ENCODE measurements around the gene MYBBP1A.

DNA sequence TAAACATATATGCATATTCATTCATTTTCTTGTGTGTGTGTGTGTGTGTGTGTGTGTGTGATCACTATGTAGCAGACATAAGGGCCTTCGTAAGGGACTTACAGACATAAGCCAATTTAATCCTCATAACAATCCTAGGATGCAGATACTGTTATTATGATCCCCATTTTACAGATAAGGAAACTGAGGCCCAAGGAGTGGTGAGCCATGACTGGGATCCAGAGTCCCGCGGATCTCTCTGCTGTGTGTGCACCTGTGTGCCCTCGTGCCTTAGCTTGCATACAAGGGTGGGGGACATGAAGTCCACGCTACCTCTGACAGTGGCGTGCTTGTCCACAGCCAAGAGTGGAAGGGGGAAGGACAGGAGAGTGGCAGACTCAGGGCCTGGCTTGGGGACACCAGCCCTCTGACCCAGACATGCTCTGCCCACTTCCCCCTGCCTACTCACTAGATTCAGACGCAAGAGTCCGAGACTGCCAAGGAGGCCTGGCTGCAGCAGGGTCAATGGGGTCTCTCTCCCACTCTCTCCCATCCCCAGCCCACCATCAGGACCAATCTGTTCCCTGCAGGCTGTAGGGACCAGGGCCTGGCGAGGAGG lies 19.4 kb upstream of the MYBBP1A start:
- TF ChIP-seq ZFP41 (CRISPR knock-in tag; IDR thresholded peaks at IDR 0.05; ENCODE audit: borderline replicate concordance) = no peak
- TF ChIP-seq POLR2A (IDR thresholded peaks at IDR 0.05; ENCODE audit: insufficient read depth in 1 of 2, low read depth in 2 of 2, low read length in 2 of 2) = no peak
- TF ChIP-seq RAD21 (CRISPR knock-in tag; IDR thresholded peaks at IDR 0.05) = no peak
- TF ChIP-seq ZNF792 (CRISPR knock-in tag; IDR thresholded peaks at IDR 0.05) = no peak
- TF ChIP-seq SRSF1 (optimal IDR thresholded peaks at IDR 0.05; ENCODE audit: low read depth, low read length) = no peak
- TF ChIP-seq ZNF766 (CRISPR knock-in tag; IDR thresholded peaks at IDR 0.05; ENCODE audit: borderline replicate concordance) = no peak
- no peak for TF ChIP-seq ZNF652 (CRISPR knock-in tag; IDR thresholded peaks at IDR 0.05; ENCODE audit: borderline replicate concordance, low read depth)
- no peak for TF ChIP-seq EP300 (IDR thresholded peaks at IDR 0.05; ENCODE audit: low read depth in 2 of 2, low read length in 2 of 2)
- no peak for TF ChIP-seq EP300 (CRISPR knock-in tag; IDR thresholded peaks at IDR 0.05; ENCODE audit: borderline replicate concordance)
- no peak for TF ChIP-seq MEIS1 (CRISPR knock-in tag; IDR thresholded peaks at IDR 0.05; ENCODE audit: borderline replicate concordance)
